ACC112 (cell line): Measurements from ENCODE around the gene LCE3C.
"Not testable (repeated sequence)": the region's sequence is repeated elsewhere in the genome, so short reads cannot be mapped to it uniquely, and the experiment has no call there.

Experiments used
- H2AFZ ChIP-seq: fragments of 200-600 bp; sonication (generic); one replicate; pipeline ENCODE4 v1.6.0; 2017; ENCODE audit warnings: antibody characterized with exemption, low read length; ENCODE audit not compliant: unreplicated experiment
- H3K27ac ChIP-seq: fragments of 200-600 bp; sonication (generic); 2 replicates; pipeline ENCODE4 v1.5.1; 2014; ENCODE audit warnings: low read depth, mild to moderate bottlenecking, antibody characterized with exemption, low read length, moderate library complexity
- H3K27me3 ChIP-seq: fragments of 200-600 bp; sonication (generic); 2 replicates; pipeline ENCODE4 v1.6.1; 2014; ENCODE audit warnings: mild to moderate bottlenecking, antibody characterized with exemption, low read length, moderate library complexity, mixed read lengths; ENCODE audit not compliant: insufficient read depth
- H3K36me3 ChIP-seq: fragments of 200-600 bp; sonication (generic); 2 replicates; pipeline ENCODE4 v1.6.1; 2016; ENCODE audit warnings: mild to moderate bottlenecking, antibody characterized with exemption, low read length, moderate library complexity, mixed read lengths; ENCODE audit not compliant: insufficient read depth
- H3K4me1 ChIP-seq: fragments of 200-600 bp; sonication (generic); one replicate; pipeline ENCODE4 v1.6.1; 2016; ENCODE audit warnings: low read length, mixed read lengths; ENCODE audit not compliant: insufficient read depth, unreplicated experiment, control insufficient read depth
- H3K4me3 ChIP-seq: fragments of 200-600 bp; sonication (generic); 2 replicates; pipeline ENCODE4 v1.5.1; 2014; ENCODE audit warnings: mild to moderate bottlenecking, low read depth, low read length
- H3K79me2 ChIP-seq: fragments of 200-600 bp; sonication (generic); one replicate; pipeline ENCODE4 v1.6.0; 2016; ENCODE audit warnings: low read length; ENCODE audit not compliant: control insufficient read depth, unreplicated experiment, insufficient read depth

LCE3C gene, protein sequence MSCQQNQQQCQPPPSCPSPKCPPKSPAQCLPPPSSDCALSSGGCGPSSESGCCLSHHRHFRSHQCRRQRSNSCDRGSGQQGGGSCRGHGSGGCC

GRCh38 chr1:152599934-152600333 is at the start of gene LCE3C:
TSS of gene LCE3C (plus strand) at chr1:152600234. CDS start at chr1:152600732, 498 bp downstream.
- Histone ChIP-seq H3K36me3 (no peaks in the 10 kb centered on the region), H3K4me1 (no peaks in the 10 kb centered on the region), H3K79me2 (no peaks in the 10 kb centered on the region)

GRCh38 chr1:152565115-152565514 is 34.9 kb upstream of the LCE3C start:
- Histone ChIP-seq H3K27ac (no peak overlapping the region), H2AFZ (no peak overlapping the region), H3K36me3 (no peaks in the 10 kb centered on the region), H3K27me3 (no peaks in the 10 kb centered on the region), H3K79me2 (no peaks in the 10 kb centered on the region), H3K4me3 (no peak overlapping the region), H3K4me1 (no peaks in the 10 kb centered on the region)

More at GRCh38 chr1:152599934-152600333, at the start of gene LCE3C:
- H3K27ac ChIP-seq, result no peak within 1 kb of the TSS
- no peak within 1 kb of the TSS for H2AFZ ChIP-seq
- no peaks in the 10 kb centered on the region for H3K27me3 ChIP-seq
- no peak within 1 kb of the TSS for H3K4me3 ChIP-seq

- H3K4me3 ChIP-seq, result no peak overlapping the region
- no peaks in the 10 kb centered on the region for H3K79me2 ChIP-seq
- H3K27me3 ChIP-seq, result no peaks in the 10 kb centered on the region
- H3K27ac ChIP-seq, result no peak overlapping the region
- no peaks in the 10 kb centered on the region for H3K4me1 ChIP-seq
- H2AFZ ChIP-seq, result no peak overlapping the region
- H3K36me3 ChIP-seq, result no peaks in the 10 kb centered on the region
Measured at GRCh38 chr1:152565535-152566215, 34.4 kb upstream of the LCE3C start.

- H3K79me2 ChIP-seq, result no peaks in the 10 kb centered on the region
- no peak within 1 kb of the TSS for H3K4me3 ChIP-seq
- H3K4me1 ChIP-seq, result no peaks in the 10 kb centered on the region
- H3K36me3 ChIP-seq, result no peaks in the 10 kb centered on the region
- H3K27me3 ChIP-seq, result no peaks in the 10 kb centered on the region
- no peak within 1 kb of the TSS for H2AFZ ChIP-seq
- H3K27ac ChIP-seq, result no peak within 1 kb of the TSS
Measured at GRCh38 chr1:152566681-152567080, 33.4 kb upstream of the LCE3C start, which contains the start of gene LCE3E. TSS of gene LCE3E (minus strand) at chr1:152566780. CDS start at chr1:152566208, 572 bp downstream.

DNA sequence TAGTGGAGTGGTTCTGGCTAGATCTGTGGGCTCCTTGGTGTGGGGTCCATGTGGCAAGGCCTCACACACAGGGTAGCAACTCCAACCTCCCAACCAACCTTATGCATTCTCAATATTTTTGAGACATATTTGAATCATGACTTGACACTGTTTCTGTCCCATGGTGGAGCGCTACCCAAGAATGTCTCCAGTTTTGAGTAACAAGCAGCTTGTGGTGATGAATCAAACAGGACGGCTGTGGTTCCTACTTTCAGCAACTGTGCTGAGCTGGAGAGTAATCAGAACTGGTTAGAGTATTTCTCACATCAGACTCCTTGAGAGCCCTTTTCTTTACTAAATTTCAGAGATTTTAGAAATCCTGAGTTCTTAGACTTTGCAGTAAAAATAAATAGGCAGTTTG is 22.9 kb upstream of the LCE3C start:
- Histone ChIP-seq H3K4me3 (no peak overlapping the region), H3K27me3 (no peaks in the 10 kb centered on the region)

DNA sequence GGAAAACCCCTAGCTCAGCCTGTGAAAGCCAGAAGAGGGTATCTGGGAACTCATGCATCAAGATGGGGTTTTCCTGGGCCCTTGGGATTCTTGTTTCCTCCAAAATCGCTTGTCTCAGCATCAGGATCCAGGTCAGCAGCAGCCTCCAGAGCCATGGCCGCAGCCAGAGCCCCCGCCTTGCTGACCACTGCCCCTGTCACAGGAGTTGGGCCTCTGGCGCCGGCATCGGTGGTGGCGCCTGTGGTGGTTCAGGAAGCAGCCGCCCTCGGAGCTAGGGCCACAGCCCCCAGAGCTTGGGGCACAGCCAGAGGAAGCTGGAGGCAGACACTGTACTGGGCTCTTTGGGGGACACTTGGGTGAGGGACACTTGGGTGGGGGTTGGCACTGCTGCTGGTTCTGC is 20.5 kb upstream of the LCE3C start:
- not testable (repeated sequence) for H3K79me2 ChIP-seq, H3K36me3 ChIP-seq, H3K4me3 ChIP-seq, H3K27ac ChIP-seq, H3K4me1 ChIP-seq, H3K27me3 ChIP-seq, H2AFZ ChIP-seq

More for the DNA sequence above, 22.9 kb upstream of the LCE3C start:
- no peaks in the 10 kb centered on the region for H3K79me2 ChIP-seq
- no peak overlapping the region for H3K27ac ChIP-seq
- no peak overlapping the region for H2AFZ ChIP-seq
- no peaks in the 10 kb centered on the region for H3K4me1 ChIP-seq
- no peaks in the 10 kb centered on the region for H3K36me3 ChIP-seq

DNA sequence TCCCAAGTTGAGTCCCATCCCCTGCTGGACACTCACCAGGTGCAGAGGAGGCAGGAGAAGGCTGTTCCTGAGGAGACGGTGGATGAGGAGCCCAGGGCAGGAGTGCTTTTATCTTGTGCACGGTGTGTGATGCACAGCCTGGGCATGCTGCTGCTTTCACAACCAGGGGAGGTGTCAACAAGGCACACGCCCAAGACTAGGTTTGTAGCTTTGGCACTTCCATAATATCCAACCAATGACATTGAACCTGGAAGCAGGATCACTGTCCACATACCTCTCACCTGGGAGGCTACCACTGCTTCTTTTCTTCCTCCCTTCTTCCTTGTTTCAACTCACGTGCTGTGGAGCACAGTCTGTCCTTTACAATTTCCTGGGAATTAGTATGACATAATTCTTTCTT is 19.6 kb upstream of the LCE3C start, which contains the start of gene LCE3D:
TSS of gene LCE3D (minus strand) at position 84 of the 400 bp plus-strand sequence. CDS start 580 bp downstream, outside the sequence.
- H2AFZ ChIP-seq, result no peak within 1 kb of the TSS
- H3K4me1 ChIP-seq, result no peaks in the 10 kb centered on the region
- H3K36me3 ChIP-seq, result no peaks in the 10 kb centered on the region
- H3K27ac ChIP-seq, result no peak within 1 kb of the TSS
- H3K27me3 ChIP-seq, result no peaks in the 10 kb centered on the region
- no peaks in the 10 kb centered on the region for H3K79me2 ChIP-seq
- H3K4me3 ChIP-seq, result no peak within 1 kb of the TSS

DNA sequence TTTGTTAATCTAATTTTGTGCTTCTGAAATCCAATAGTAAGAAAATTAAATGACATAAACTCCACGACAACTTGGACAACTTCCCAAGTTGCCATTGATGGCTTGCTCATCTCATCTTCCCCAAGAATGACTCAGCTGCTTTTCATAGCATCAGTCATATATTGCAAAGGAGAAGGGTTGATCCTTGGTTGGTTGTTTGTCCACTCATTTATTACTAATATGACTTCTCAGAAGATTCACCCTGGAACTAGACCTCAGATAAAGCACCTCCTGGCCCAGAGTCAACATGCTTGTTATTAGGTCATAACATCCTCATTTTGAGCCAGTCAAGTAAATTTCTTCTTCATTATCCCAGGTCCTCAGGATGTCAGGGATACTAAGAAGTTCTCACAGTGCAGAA is 17.4 kb upstream of the LCE3C start:
- Histone ChIP-seq H3K36me3 (no peaks in the 10 kb centered on the region), H3K4me1 (no peaks in the 10 kb centered on the region), H3K4me3 (no peak overlapping the region), H3K27me3 (no peaks in the 10 kb centered on the region), H3K79me2 (no peaks in the 10 kb centered on the region), H3K27ac (no peak overlapping the region), H2AFZ (no peak overlapping the region)

- no peaks in the 10 kb centered on the region for H3K79me2 ChIP-seq
- no peaks in the 10 kb centered on the region for H3K4me1 ChIP-seq
- no peaks in the 10 kb centered on the region for H3K36me3 ChIP-seq
- H2AFZ ChIP-seq, result no peak overlapping the region
- no peak overlapping the region for H3K4me3 ChIP-seq
- H3K27me3 ChIP-seq, result no peaks in the 10 kb centered on the region
- H3K27ac ChIP-seq, result no peak overlapping the region
Measured at GRCh38 chr1:152585586-152585985, 14.4 kb upstream of the LCE3C start.

DNA sequence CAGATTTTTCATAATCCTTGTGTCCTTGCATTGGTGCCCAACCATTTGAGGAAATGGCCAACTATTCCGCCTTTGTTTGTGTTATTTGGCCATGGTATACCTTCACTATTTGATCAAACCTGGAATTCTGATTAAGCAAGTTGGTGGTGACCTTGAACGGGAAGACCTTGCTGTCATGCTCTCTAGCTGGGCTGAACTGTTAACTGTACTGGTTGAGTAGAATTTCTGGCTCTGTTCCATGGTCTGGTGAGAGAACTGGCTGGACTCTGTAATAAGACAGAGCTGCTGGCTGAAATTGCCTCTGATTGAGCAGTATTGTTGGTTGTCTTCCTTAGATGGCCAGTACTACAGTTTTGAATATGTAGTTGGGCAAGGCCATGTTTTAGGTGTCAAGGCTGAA is 3.0 kb upstream of the LCE3C start:
- no peak overlapping the region for H3K27ac ChIP-seq
- H3K79me2 ChIP-seq, result no peaks in the 10 kb centered on the region
- no peaks in the 10 kb centered on the region for H3K36me3 ChIP-seq
- no peak overlapping the region for H2AFZ ChIP-seq
- no peak overlapping the region for H3K4me3 ChIP-seq
- no peaks in the 10 kb centered on the region for H3K27me3 ChIP-seq
- no peaks in the 10 kb centered on the region for H3K4me1 ChIP-seq

DNA sequence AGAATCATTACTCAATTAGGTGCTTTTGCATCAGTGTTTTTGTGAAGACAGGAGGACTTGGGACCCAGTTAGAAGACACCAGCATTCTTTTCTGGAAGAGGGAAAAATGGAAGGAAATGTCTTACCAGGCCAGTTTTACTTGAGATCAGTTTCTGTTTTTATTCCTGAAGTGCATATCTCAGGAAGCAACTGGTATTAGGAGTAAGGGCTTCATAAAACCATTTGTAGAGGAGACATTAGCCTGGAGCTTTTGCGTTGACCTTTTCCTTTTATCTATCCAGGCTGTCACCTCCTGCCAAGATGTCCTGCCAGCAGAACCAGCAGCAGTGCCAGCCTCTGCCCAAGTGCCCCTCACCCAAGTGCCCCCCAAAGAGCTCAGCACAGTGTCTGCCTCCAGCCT is 13.5 kb downstream of the LCE3C start, which contains the start of gene LCE3B:
TSS of gene LCE3B (plus strand) at position 301 of the 400 bp plus-strand sequence. CDS start at position 301, 0 bp downstream.
- H3K27me3 ChIP-seq, result no peaks in the 10 kb centered on the region
- H3K36me3 ChIP-seq, result no peaks in the 10 kb centered on the region
- no peaks in the 10 kb centered on the region for H3K79me2 ChIP-seq
- no peak within 1 kb of the TSS for H3K27ac ChIP-seq
- H3K4me3 ChIP-seq, result no peak within 1 kb of the TSS
- H3K4me1 ChIP-seq, result no peaks in the 10 kb centered on the region
- no peak within 1 kb of the TSS for H2AFZ ChIP-seq
